IMR-90 (cell line): ENCODE results near the gene FAM170A. TPM values are rescaled to one million over a fixed set of nuclear protein-coding genes. Genes with fewer than 3 reads are reported as not detected.

Source experiments
- ATAC-seq: fragments of 200-7000 bp; cut with Tn5 transposase; 2 replicates; pipeline ENCODE4 v1.9.1; 2020; ENCODE audit warnings: low read depth, mild to moderate bottlenecking, moderate library complexity
- BruUV-seq: library from RNA; stranded (reverse); fragments of 400-500 nt; replicated peaks from 2 replicates; lab custom pipeline; 2021; lab: Mats Ljungman, UMichigan
- CTCF ChIA-PET: fragments of 300-600 bp; formaldehyde crosslinking; extraction: SDS; loops from one replicate; lab custom pipeline; 2021; ENCODE audit warnings: antibody characterized with exemption; lab: Yijun Ruan, JAX
- POLR2A ChIA-PET: fragments of 300-600 bp; sonication (Branson Sonifier 250); formaldehyde crosslinking; loops from one replicate; lab custom pipeline; 2022; ENCODE audit warnings: antibody characterized with exemption; ENCODE audit not compliant: unreplicated experiment; lab: Charles Lee
- DNase-seq: peaks from one replicate; pipeline ENCODE4 v3.0.0; 2013
- H2AFZ ChIP-seq: replicated peaks from 2 replicates; pipeline ENCODE3; 2013; ENCODE audit warnings: low read length, mild to moderate bottlenecking; ENCODE audit not compliant: poor library complexity
- H2AK5ac ChIP-seq: 2 replicates; pipeline ENCODE4 v1.6.1; 2013; ENCODE audit warnings: low read depth, low read length, inconsistent platforms
- H2AK9ac ChIP-seq: replicated peaks from 2 replicates; pipeline ENCODE3; 2013; ENCODE audit warnings: mild to moderate bottlenecking, low read depth, low read length, moderate library complexity; ENCODE audit not compliant: poor library complexity
- H2BK120ac ChIP-seq: 2 replicates; pipeline ENCODE4 v1.6.1; 2013; ENCODE audit warnings: low read depth, low read length, inconsistent platforms
- H2BK15ac ChIP-seq: 3 replicates; pipeline ENCODE4 v1.6.1; 2013; ENCODE audit warnings: low read depth, low read length, inconsistent platforms
- H2BK20ac ChIP-seq: 2 replicates; pipeline ENCODE4 v1.6.1; 2013; ENCODE audit warnings: low read depth, mild to moderate bottlenecking, inconsistent platforms, low read length, moderate library complexity
- H2BK5ac ChIP-seq: 2 replicates; pipeline ENCODE4 v1.6.1; 2013; ENCODE audit warnings: mild to moderate bottlenecking, low read depth, low read length, inconsistent platforms; ENCODE audit not compliant: poor library complexity, severe bottlenecking
- H3K14ac ChIP-seq: replicated peaks from 2 replicates; pipeline ENCODE4 v1.6.1; 2013; ENCODE audit warnings: low read depth, low read length, inconsistent platforms
- H3K18ac ChIP-seq: 2 replicates; pipeline ENCODE4 v1.6.1; 2013; ENCODE audit warnings: low read depth, low read length, control low read depth
- H3K23ac ChIP-seq: 2 replicates; pipeline ENCODE4 v1.6.1; 2013; ENCODE audit warnings: low read depth, low read length, inconsistent platforms
- H3K27ac ChIP-seq: 2 replicates; pipeline ENCODE4 v1.5.1; 2013; ENCODE audit warnings: mild to moderate bottlenecking, control low read depth, low read length; ENCODE audit not compliant: insufficient read depth
- H3K27me3 ChIP-seq: 2 replicates; pipeline ENCODE4 v1.6.1; 2013; ENCODE audit warnings: low read length; ENCODE audit not compliant: control insufficient read depth, insufficient read depth
- H3K36me3 ChIP-seq: 2 replicates; pipeline ENCODE4 v1.6.1; 2013; ENCODE audit warnings: low read length, mixed read lengths; ENCODE audit not compliant: control insufficient read depth, insufficient read depth
- H3K4ac ChIP-seq: 2 replicates; pipeline ENCODE4 v1.6.1; 2013; ENCODE audit warnings: low read depth, low read length, inconsistent platforms
- H3K4me1 ChIP-seq: 2 replicates; pipeline ENCODE4 v1.6.1; 2013; ENCODE audit warnings: low read length, mixed read lengths; ENCODE audit not compliant: control insufficient read depth, insufficient read depth
- H3K4me2 ChIP-seq: 2 replicates; pipeline ENCODE4 v1.6.1; 2013; ENCODE audit warnings: low read depth, mild to moderate bottlenecking, control low read depth, low read length, moderate library complexity
- H3K4me3 ChIP-seq: 2 replicates; pipeline ENCODE4 v1.5.1; 2013; ENCODE audit warnings: low read depth, mild to moderate bottlenecking, control low read depth, low read length, moderate library complexity; ENCODE audit not compliant: insufficient read depth
- H3K56ac ChIP-seq: 2 replicates; pipeline ENCODE4 v1.6.1; 2013; ENCODE audit warnings: low read length, inconsistent platforms; ENCODE audit not compliant: insufficient read depth; ENCODE audit errors: extremely low read depth
- H3K79me1 ChIP-seq, 2 experiments: 2 replicates each; pipeline ENCODE4 v1.6.1; 2013; ENCODE audit warnings: low read length in 2 of 2, inconsistent platforms in 1 of 2, low read depth in 1 of 2
- H3K9ac ChIP-seq: 2 replicates; pipeline ENCODE4 v1.6.1; 2013; ENCODE audit warnings: low read depth, low read length, control low read depth
- H3K9me1 ChIP-seq: 2 replicates; pipeline ENCODE4 v1.6.1; 2013; ENCODE audit warnings: low read length, inconsistent platforms; ENCODE audit not compliant: insufficient read depth
- H3K9me3 ChIP-seq: 2 replicates; pipeline ENCODE4 v1.6.1; 2013; ENCODE audit warnings: low read length; ENCODE audit not compliant: control insufficient read depth, insufficient read depth
- H4K20me1 ChIP-seq: 2 replicates; pipeline ENCODE4 v1.6.1; 2013; ENCODE audit warnings: low read length, inconsistent platforms; ENCODE audit not compliant: insufficient read depth
- H4K5ac ChIP-seq: 2 replicates; pipeline ENCODE4 v1.6.1; 2013; ENCODE audit warnings: mild to moderate bottlenecking, low read depth, low read length, control low read depth
- H4K8ac ChIP-seq, 2 experiments: 2 replicates each; pipeline ENCODE4 v1.6.1; 2013; ENCODE audit warnings: low read depth in 2 of 2, low read length in 2 of 2, control low read depth in 1 of 2, inconsistent platforms in 1 of 2
- H4K91ac ChIP-seq: 2 replicates; pipeline ENCODE4 v1.6.1; 2013; ENCODE audit warnings: low read depth, low read length, inconsistent platforms; ENCODE audit not compliant: insufficient read depth
- BHLHE40 ChIP-seq: fragments of 150-350 bp; IDR thresholded peaks from 2 replicates; pipeline ENCODE4 v1.6.1; 2016; ENCODE audit warnings: mild to moderate bottlenecking, low read depth, low read length
- CEBPB ChIP-seq: IDR thresholded peaks from 2 replicates; pipeline ENCODE4 v1.6.1; 2012; ENCODE audit warnings: low read depth, low read length, improper control_type of control experiment
- CHD1 ChIP-seq: IDR thresholded peaks from 2 replicates; pipeline ENCODE4 v1.6.1; 2012; ENCODE audit warnings: low read depth, low read length, improper control_type of control experiment
- CTCF ChIP-seq: conservative IDR thresholded peaks from 2 replicates; pipeline ENCODE4 v1.5.1; 2012; ENCODE audit warnings: mild to moderate bottlenecking, low read depth, low read length, improper control_type of control experiment
- ELK1 ChIP-seq: fragments of 150-350 bp; IDR thresholded peaks from 2 replicates; pipeline ENCODE4 v1.6.1; 2016; ENCODE audit warnings: low read depth, mild to moderate bottlenecking, low read length, moderate library complexity, borderline replicate concordance
- FOS ChIP-seq: fragments of 150-350 bp; IDR thresholded peaks from 2 replicates; pipeline ENCODE4 v1.6.1; 2016; ENCODE audit warnings: low read depth, low read length
- MAFK ChIP-seq: IDR thresholded peaks from 2 replicates; pipeline ENCODE4 v1.6.1; 2012; ENCODE audit warnings: low read depth, low read length, improper control_type of control experiment
- MAZ ChIP-seq: IDR thresholded peaks from 2 replicates; pipeline ENCODE4 v1.6.1; 2012; ENCODE audit warnings: low read depth, mild to moderate bottlenecking, low read length, improper control_type of control experiment, moderate library complexity, borderline replicate concordance
- MXI1 ChIP-seq: IDR thresholded peaks from 2 replicates; pipeline ENCODE4 v1.6.1; 2012; ENCODE audit warnings: low read depth, mild to moderate bottlenecking, low read length, moderate library complexity, borderline replicate concordance
- NFE2L2 ChIP-seq: fragments of 150-350 bp; IDR thresholded peaks from 2 replicates; pipeline ENCODE4 v1.6.1; 2016; ENCODE audit warnings: low read depth, mild to moderate bottlenecking, low read length
- POLR2A ChIP-seq: IDR thresholded peaks from 2 replicates; pipeline ENCODE4 v1.6.1; 2012; ENCODE audit warnings: mild to moderate bottlenecking, low read depth, low read length
- RAD21 ChIP-seq: IDR thresholded peaks from 2 replicates; pipeline ENCODE4 v1.6.1; 2012; ENCODE audit warnings: low read length, improper control_type of control experiment
- RCOR1 ChIP-seq: IDR thresholded peaks from 2 replicates; pipeline ENCODE4 v1.6.1; 2012; ENCODE audit warnings: mild to moderate bottlenecking, low read length, improper control_type of control experiment; ENCODE audit not compliant: insufficient replicate concordance
- RFX5 ChIP-seq: IDR thresholded peaks from 2 replicates; pipeline ENCODE4 v1.8.0; 2012; ENCODE audit warnings: low read depth, mild to moderate bottlenecking, low read length, moderate library complexity
- SMC3 ChIP-seq: fragments of 150-350 bp; IDR thresholded peaks from 2 replicates; pipeline ENCODE4 v1.6.1; 2016; ENCODE audit warnings: low read depth, mild to moderate bottlenecking, antibody characterized with exemption, low read length, moderate library complexity
- USF2 ChIP-seq: fragments of 150-350 bp; IDR thresholded peaks from 2 replicates; pipeline ENCODE4 v1.6.1; 2017; ENCODE audit warnings: mild to moderate bottlenecking, antibody characterized with exemption, low read length, low read depth
- whole genome bisulfite sequencing, 2 experiments: methylation state at CpG; one replicate each; pipeline versions ENCODE4 v1.1.5 to v1.1.7; 2013; ENCODE audit warnings: missing lambda C conversion rate in 2 of 2; ENCODE audit not compliant: insufficient read length in 1 of 2; ENCODE audit errors: extremely low coverage in 2 of 2; 5-methylcytosine and 5-hydroxymethylcytosine counted together
- dilution Hi-C: fragments of 300-500 bp; cut with HindIII; formaldehyde crosslinking; loops from one replicate; pipeline ENCODE4 v1.14.3; 2018; ENCODE audit warnings: low sequenced_read_pairs; ENCODE audit not compliant: unreplicated experiment
- in situ Hi-C: fragments of 300-500 bp; cut with MboI; formaldehyde crosslinking; loops from 3 replicates; pipeline ENCODE4 v1.14.3; 2019; ENCODE audit warnings: low sequenced_read_pairs, inconsistent platforms, mixed read lengths
- intact Hi-C: fragments of 100-400 bp; cut with micrococcal nuclease; formaldehyde crosslinking; loops from 2 replicates; pipeline ENCODE4 v1.10.0; 2022
- polyA plus RNA-seq, 3 experiments: library from polyadenylated mRNA; depleted of rRNA; stranded (reverse); fragments of >200 nt; gene quantifications; 2 replicates each; pipeline ENCODE4 v1.2.3, GENCODE V29; 2012; ENCODE audit warnings: low replicate concordance in 1 of 3
- total RNA-seq: library from RNA; depleted of rRNA; stranded (reverse); fragments of >200 nt; gene quantifications from 2 replicates; pipeline ENCODE4 v1.2.3, GENCODE V29; 2012

The FAM170A gene
- total and polyA plus RNA-seq, 2 of the 4 experiments (the other 2 are of a cell fraction) = not detected

- Histone ChIP-seq H3K14ac (no peak overlapping the region), H3K18ac (no peak overlapping the region), H2BK15ac (no peak overlapping the region), H2AK9ac (no peak overlapping the region), H2BK5ac (no peak overlapping the region), H3K9me1 (no peaks in the 10 kb centered on the region), H2BK20ac (no peak overlapping the region), H2BK120ac (no peak overlapping the region), H2AK5ac (no peak overlapping the region), H3K27me3 (no peaks in the 10 kb centered on the region), H4K5ac (no peak overlapping the region), H3K9ac (no peak overlapping the region), H4K91ac (no peak overlapping the region), H3K36me3 (no peaks in the 10 kb centered on the region), H3K4ac (no peak overlapping the region), H4K20me1 (no peaks in the 10 kb centered on the region), H3K27ac (no peak overlapping the region), H2AFZ (no peak overlapping the region), H3K4me2 (no peak overlapping the region), H3K79me1 (no peaks in the 10 kb centered on the region), H3K4me3 (no peak overlapping the region), H3K4me1 (no peaks in the 10 kb centered on the region), H3K56ac (no peak overlapping the region), H3K23ac (no peak overlapping the region), H4K8ac (no peak overlapping the region), H3K9me3 (no peaks in the 10 kb centered on the region)
- ChIA-PET POLR2A (no interaction called here), CTCF (no interaction called here)
- dilution Hi-C loops (no loop called here), in situ Hi-C loops (no loop called here), intact Hi-C loops (no loop called here)
- DNase-seq (no peak), ATAC-seq (no peak)
- no CpG with 5 or more reads among the region's 3 CpGs for WGBS, 2 experiments
- no TSS peak for BruUV-seq
- TF ChIP-seq RAD21 = no peak
- TF ChIP-seq POLR2A = no peak
- no peak for TF ChIP-seq CEBPB
- TF ChIP-seq MAZ = no peak
- TF ChIP-seq ELK1 = no peak
- no peak for TF ChIP-seq MAFK
- TF ChIP-seq CTCF = no peak
- TF ChIP-seq FOS = no peak
- TF ChIP-seq RFX5 = no peak
- TF ChIP-seq NFE2L2 = no peak
- TF ChIP-seq CHD1 = no peak
- no peak for TF ChIP-seq RCOR1
- no peak for TF ChIP-seq MXI1
- no peak for TF ChIP-seq SMC3
- TF ChIP-seq USF2 = no peak
- TF ChIP-seq BHLHE40 = no peak
Measured at GRCh38 chr5:119583684-119584083, 45.7 kb upstream of the FAM170A start.
